Islet of Langerhans (tissue), 1 donor: Measurements from ENCODE around the gene PIM3.

Source experiments
- FAIRE-seq: peaks from one replicate; lab custom pipeline; 2011; peaks lifted over from hg19 to GRCh38; lab: Jason Lieb, UNC

Gene PIM3

DNA sequence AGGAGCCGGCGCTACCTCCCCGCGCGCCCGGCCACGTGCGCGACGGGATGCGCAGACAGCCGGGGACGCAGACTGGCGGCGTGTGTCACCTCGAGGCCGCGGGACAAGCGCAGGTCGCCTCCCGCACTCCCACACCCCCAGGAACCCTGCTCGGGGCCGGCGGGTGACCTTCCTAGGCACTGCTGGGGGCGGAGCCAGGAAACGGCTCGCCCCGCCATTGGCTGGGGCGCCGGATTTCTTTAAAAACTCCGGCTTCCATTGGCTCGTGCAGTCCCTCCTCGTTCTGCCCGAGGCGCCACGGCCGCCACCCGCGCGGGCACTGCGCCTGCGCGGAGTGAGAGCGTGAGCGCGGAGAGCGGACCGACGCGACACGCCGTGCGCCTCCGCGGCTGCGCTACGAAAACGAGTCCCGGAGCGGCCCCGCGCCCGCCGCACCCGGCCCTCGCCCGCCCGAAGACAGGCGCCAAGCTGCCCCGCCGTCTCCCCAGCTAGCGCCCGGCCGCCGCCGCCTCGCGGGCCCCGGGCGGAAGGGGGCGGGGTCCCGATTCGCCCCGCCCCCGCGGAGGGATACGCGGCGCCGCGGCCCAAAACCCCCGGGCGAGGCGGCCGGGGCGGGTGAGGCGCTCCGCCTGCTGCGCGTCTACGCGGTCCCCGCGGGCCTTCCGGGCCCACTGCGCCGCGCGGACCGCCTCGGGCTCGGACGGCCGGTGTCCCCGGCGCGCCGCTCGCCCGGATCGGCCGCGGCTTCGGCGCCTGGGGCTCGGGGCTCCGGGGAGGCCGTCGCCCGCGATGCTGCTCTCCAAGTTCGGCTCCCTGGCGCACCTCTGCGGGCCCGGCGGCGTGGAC, at the start of gene PIM3:
Gene PIM3, plus strand, starts transcription at position 614 of the 846 bp plus-strand sequence. Its CDS starts 176 bp downstream, at position 790.
- peak; percentile 38 for FAIRE-seq

GRCh38 chr22:49911881-49912625, 48.5 kb upstream of the PIM3 start:
- FAIRE-seq: no peak

DNA sequence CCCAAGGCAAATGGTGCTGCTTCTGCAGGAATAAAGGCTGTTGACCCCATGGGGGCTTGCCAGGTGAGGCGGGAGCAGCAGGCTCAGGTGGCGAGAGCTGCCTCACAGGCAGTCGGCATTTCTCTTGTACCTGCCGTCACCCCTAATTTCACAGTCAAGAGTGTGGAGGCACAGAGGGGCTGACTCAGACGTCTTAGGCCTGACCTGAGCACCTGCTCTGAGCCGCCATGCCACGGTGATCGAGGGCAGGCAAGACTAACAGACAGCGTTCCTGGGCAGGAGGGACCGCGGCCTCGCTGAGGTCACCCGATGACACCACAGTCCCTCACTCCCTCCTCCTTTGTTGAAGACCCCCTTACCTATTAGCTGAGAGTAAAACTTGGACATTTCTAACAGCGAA, 47.5 kb upstream of the PIM3 start:
- FAIRE-seq: no peak

- FAIRE-seq: no peak
Observed at GRCh38 chr22:49913446-49913845, 47.1 kb upstream of the PIM3 start.

GRCh38 chr22:49914256-49914655, 46.3 kb upstream of the PIM3 start:
- no peak for FAIRE-seq

GRCh38 chr22:49915610-49916009, 45.0 kb upstream of the PIM3 start:
- FAIRE-seq: no peak

DNA sequence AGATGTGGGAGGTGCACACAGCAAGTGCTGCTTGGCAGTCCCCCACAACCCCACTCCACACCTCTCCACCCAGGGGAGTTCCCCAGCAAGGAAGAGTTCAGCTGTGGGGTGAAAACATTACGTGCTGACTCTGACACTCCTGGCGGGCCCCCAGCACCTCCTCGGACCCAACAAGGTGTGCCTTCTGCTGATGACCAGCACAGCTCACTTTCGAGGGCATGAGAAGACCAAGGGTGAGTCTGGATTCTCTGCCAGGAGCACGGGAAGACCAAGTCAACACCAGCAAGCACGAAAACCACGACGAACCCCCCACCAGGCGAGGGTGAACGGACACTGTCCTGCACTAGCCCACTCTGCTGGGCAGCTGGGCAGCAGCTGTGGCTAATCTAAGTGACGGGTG, 43.7 kb upstream of the PIM3 start:
- FAIRE-seq: no peak

DNA sequence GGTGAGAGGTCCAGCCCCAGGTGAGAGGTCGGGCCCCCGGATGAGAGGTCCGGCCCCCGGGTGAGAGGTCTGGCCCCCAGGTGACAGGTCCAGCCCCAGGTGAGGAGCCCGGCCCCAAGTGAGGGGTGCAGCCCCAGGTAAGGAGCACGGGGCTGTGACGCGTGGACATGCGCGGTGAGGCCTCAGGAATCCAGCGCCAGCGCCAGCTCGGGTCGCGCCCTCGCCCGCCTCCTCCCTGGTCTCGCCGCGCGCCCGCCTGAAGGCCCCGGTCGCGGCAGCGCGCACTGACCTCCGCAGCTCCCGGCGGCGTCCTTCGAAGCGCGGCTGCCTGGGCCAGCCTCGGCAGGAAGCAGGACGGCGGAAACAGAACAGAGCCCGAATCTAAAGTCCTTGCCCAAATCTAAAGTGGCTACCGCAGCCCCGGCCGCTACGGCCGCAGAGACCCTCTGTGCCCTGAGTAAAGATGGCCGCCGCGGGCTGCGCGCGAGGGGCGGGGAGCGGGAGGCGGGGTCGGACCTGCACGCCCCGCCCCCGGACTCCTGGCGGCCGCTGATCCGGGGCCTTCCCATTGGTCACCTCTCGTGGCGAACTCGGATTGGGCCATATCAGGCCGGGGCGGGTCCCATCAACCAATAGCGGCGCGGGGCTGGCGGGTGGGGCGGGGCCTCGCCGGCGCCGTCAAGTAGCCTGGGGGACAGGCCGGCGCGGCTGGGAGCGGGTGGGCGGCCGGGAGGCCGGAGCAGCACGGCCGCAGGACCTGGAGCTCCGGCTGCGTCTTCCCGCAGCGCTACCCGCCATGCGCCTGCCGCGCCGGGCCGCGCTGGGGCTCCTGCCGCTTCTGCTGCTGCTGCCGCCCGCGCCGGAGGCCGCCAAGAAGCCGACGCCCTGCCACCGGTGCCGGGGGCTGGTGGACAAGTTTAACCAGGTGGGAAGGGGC, 42.3 kb upstream of the PIM3 start, which contains the start of the genes ALG12 and CRELD2:
Gene ALG12, minus strand, starts transcription at position 465 of the 937 bp plus-strand sequence. CDS start 4,673 bp downstream, outside the sequence.
Gene CRELD2, plus strand, starts transcription at position 661 of the 937 bp plus-strand sequence. Its CDS starts 136 bp downstream, at position 797.
- FAIRE-seq: no peak

DNA sequence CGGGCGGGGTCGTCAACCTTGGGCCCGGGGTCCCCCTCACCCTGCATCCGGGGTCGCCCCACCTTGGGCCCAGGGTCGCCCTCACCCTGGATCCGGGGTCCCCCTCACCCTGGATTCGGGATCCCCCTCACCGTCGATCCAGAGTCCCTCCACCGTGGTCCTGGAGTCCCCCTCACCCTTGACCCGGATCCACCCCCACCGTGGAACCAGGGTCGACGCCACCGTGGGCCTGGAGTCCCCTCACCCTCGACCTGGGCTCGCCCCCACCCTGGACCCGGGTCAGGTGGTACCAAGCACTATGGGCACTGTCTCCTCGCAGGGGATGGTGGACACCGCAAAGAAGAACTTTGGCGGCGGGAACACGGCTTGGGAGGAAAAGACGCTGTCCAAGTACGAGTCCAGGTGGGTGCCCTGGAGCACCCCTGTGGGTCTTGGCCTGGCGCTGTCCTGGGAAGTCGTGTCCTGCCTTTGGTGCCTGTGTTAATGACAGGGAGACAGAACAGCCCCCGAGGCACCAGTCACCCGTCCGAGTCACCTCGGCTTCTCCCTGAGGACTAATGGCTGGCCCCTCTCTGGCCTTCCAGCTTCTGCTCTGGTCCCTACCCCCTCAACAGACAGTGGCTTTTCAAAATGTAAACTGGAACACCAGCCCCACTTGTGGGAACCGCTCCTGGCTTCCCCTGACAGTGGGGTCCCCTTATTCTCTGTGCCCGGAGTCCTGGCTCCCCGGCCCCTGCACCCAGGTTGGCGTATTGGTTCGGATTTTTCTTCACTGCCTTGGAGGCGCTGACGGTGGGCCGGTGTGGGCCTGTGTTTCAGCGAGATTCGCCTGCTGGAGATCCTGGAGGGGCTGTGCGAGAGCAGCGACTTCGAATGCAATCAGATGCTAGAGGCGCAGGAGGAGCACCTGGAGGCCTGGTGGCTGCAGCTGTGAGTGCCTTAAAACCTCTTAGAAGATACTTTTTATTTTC, 41.4 kb upstream of the PIM3 start:
- FAIRE-seq: no peak

DNA sequence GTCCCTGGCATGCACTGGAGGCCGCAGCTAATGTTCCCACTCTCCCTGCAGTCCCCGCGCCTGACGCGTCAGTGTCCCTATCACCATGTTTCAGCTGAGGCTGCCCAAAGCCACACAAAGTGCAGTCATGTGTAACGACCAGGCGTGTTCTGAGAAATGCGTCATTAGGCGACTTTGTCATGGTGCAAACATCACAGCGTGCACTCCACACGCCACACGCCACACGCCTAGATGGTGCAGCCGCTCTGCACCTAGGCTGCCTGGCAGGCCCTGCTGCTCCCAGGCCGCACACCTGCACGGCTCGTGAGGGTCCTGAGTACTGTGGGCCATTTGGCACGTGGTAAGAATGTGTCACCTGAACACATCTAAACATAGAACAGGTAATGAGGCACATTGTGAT, 39.7 kb upstream of the PIM3 start:
- no peak for FAIRE-seq

DNA sequence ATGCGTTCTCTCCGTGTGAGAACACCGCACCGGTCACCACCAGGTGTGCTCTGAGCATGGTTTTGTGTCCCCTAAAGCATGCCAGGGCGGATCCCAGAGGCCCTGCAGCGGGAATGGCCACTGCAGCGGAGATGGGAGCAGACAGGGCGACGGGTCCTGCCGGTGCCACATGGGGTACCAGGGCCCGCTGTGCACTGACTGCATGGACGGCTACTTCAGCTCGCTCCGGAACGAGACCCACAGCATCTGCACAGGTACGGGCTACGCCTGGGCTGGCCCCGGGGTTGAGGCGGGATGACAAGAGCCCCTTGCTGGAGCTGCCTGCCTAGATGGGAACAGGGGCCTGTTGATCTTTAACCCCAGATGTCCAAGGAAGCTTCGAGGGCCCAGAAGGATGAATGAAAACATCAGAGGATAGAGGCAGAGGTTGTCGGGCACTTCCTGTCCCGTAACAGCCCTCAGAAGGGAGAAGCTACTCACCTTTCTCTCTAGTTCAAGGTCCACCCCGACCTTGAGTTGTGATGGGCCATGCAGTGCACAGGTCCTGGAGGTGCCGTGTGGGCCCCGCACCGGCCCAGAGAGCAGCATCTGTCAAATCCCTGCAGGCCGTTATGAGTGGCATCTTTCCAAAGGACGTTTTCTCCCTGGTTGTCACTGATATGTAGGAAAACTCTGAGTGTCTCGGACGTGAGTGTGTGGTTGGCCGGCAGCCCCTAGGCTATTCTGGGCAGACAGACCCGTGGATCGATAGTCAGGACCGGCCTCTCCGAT, 38.9 kb upstream of the PIM3 start:
- FAIRE-seq: no peak

DNA sequence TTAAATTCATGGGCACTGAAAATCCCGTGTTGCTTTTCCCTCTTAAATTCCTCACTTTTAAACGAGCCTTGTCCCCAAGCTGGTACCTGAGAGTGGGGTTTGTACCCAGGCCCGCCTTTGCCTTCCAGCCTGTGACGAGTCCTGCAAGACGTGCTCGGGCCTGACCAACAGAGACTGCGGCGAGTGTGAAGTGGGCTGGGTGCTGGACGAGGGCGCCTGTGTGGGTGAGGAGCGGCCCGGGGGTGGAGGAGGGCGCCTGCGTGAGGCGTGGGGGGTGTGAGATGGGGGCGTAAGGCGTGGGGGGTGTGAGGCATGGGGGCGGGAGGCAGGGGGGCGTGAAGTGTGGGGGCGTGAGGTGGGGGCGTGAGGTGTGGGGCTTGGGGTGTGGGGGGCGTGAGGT, 38.1 kb upstream of the PIM3 start:
- no peak for FAIRE-seq

GRCh38 chr22:49922926-49923325, 37.6 kb upstream of the PIM3 start:
- FAIRE-seq: no peak

- FAIRE-seq: no peak
Observed at GRCh38 chr22:49923445-49923844, 37.1 kb upstream of the PIM3 start.

- FAIRE-seq: no peak
Observed at GRCh38 chr22:49924113-49924833, 36.3 kb upstream of the PIM3 start.

- no peak for FAIRE-seq
Observed at GRCh38 chr22:49925525-49926128, 34.9 kb upstream of the PIM3 start.

DNA sequence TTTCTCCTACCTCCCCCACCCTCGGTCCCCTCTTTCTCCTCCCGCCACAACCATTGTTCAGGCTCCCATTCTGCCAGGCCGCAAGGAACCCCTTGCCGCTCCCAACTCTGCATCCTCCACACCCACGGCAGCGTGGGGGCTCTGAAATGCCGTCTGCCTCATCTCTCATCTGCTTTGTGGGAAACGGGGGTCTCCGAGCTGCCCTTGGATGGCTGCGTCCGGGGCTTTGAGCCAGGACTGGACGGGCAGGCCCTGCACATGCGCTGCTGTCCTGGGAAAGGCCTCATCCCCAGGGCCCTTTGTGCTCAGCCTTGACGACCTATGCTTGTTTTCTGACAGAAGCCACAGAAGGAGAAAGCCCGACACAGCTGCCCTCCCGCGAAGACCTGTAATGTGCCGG, 33.7 kb upstream of the PIM3 start:
- FAIRE-seq: no peak

GRCh38 chr22:49927483-49928184, 32.9 kb upstream of the PIM3 start:
- no peak for FAIRE-seq

DNA sequence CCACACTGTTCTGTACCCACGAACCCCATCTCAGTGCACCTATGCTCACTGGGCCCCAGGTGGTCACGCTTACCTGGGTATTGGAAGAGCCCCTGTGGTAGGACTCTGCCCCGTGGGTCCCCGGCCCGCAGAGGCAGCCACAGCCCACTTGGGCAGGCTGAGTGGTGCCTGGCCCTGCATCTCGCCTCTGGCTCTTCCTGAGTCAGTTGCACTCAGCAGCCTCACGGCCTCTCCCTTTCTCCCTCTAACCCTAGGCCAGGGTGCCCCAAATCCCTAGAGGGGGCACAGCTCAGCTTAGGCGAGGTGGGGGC, 32.4 kb upstream of the PIM3 start:
- FAIRE-seq: no peak
